ENCODE data around the gene SERPINB1.

DNA sequence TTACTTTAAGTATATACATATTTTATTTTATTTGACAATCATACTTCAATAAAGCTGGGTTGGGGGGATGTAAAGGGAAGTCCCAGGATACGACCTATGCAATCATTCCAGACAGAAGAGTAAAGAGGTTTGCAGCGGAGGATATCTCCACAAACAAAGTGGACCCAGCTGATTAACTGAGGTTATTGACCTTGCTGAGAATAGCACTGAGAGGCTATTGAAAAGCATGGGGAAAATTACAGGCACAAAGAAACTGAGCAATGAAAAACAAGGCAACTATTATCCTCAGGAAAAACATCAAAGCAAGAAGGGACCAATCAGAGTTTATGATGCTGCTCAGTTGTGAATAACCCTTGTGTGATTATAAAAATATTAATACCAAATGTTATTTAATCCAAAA lies 32.6 kb downstream of the SERPINB1 start:
- TF ChIP-seq JUND (IDR thresholded peaks at IDR 0.05) (no peak), ELF1 (IDR thresholded peaks at IDR 0.05; ENCODE audit: borderline replicate concordance, low read depth) (no peak), POLR2A (IDR thresholded peaks at IDR 0.05; ENCODE audit: borderline replicate concordance, extremely low read depth, insufficient read depth, insufficient read length) (no peak)
